B cell (primary cell): Measurements from ENCODE around the gene OR52E8. TPM values are rescaled to one million over a fixed set of nuclear protein-coding genes. Genes with fewer than 3 reads are reported as not detected.

Experiments
- ATAC-seq: fragments of 200-7000 bp; cut with Tn5 transposase; one replicate; pipeline ENCODE4 v1.10.0; 2021; ENCODE audit warnings: low read depth, mild to moderate bottlenecking, moderate number of reproducible peaks, moderate library complexity
- CTCF ChIA-PET: fragments of 350-600 bp; sonication (Branson Sonifier 250); formaldehyde crosslinking; loops from one replicate; lab custom pipeline; 2021; ENCODE audit warnings: antibody characterized with exemption, inconsistent platforms; lab: Charles Lee
- POLR2A ChIA-PET: fragments of 350-600 bp; sonication (Branson Sonifier 250); formaldehyde crosslinking; loops from one replicate; lab custom pipeline; 2021; ENCODE audit warnings: antibody characterized with exemption; lab: Charles Lee
- DNase-seq: peaks from one replicate; pipeline ENCODE4 v3.0.0; 2013
- H2AFZ ChIP-seq: 2 replicates; pipeline ENCODE4 v1.6.1; 2012; ENCODE audit warnings: mild to moderate bottlenecking, low read depth, low read length; ENCODE audit not compliant: insufficient read depth, poor library complexity, severe bottlenecking
- H3K27ac ChIP-seq, 2 donors: 1 replicate in 1 of 2; 2 replicates in 1 of 2; pipeline ENCODE4 v1.5.1; 2012 to 2013; ENCODE audit warnings: low read length in 2 of 2, mild to moderate bottlenecking in 2 of 2, moderate library complexity in 1 of 2
- H3K27me3 ChIP-seq, 4 experiments: fragments of 200-600 bp in 1 of 4; sonication (generic) in 1 of 4; replicated peaks in 1 of 4; 1 replicate in 2 of 4; 2 replicates in 2 of 4; pipeline versions ENCODE4 v1.6.1 to v1.7.0; 2013 to 2016; ENCODE audit warnings: low read length in 3 of 4, mild to moderate bottlenecking in 2 of 4, mixed read lengths in 1 of 4, moderate library complexity in 1 of 4; ENCODE audit not compliant: insufficient read depth in 4 of 4, control insufficient read depth in 3 of 4; ENCODE audit errors: control extremely low read depth in 1 of 4
- H3K36me3 ChIP-seq, 2 experiments: replicated peaks in 1 of 2; 1 replicate in 1 of 2; 2 replicates in 1 of 2; pipeline versions ENCODE4 v1.6.1 to v1.7.1; 2013; ENCODE audit warnings: low read length in 1 of 2; ENCODE audit not compliant: insufficient read depth in 2 of 2, control insufficient read depth in 1 of 2; ENCODE audit errors: control extremely low read depth in 1 of 2, extremely low read depth in 1 of 2
- H3K4me1 ChIP-seq, 2 donors: fragments of 200-600 bp in 1 of 2; sonication (generic) in 1 of 2; 1 replicate in 1 of 2; 2 replicates in 1 of 2; pipeline versions ENCODE4 v1.5.1 to v1.6.1; 2013 to 2017; ENCODE audit warnings: low read length in 2 of 2; ENCODE audit not compliant: control insufficient read depth in 2 of 2, insufficient read depth in 2 of 2
- H3K4me2 ChIP-seq: replicated peaks from 2 replicates; pipeline ENCODE3; 2012; ENCODE audit warnings: mild to moderate bottlenecking, low read depth, low read length; ENCODE audit not compliant: poor library complexity, severe bottlenecking
- H3K4me3 ChIP-seq, 5 experiments: fragments of 200-600 bp in 1 of 5; sonication (generic) in 1 of 5; 1 replicate in 3 of 5; 2 replicates in 2 of 5; pipeline versions ENCODE4 v1.5.1 to v1.7.0; 2011 to 2016; ENCODE audit warnings: low read length in 4 of 5, mild to moderate bottlenecking in 4 of 5, low read depth in 2 of 5, control low read depth in 1 of 5, moderate library complexity in 1 of 5; ENCODE audit not compliant: insufficient read depth in 1 of 5; ENCODE audit errors: control extremely low read depth in 1 of 5, extremely low read depth in 1 of 5
- H3K79me2 ChIP-seq: fragments of 200-600 bp; sonication (generic); one replicate; pipeline ENCODE4 v1.6.0; 2016; ENCODE audit warnings: low read length; ENCODE audit not compliant: control insufficient read depth, insufficient read depth
- H3K9ac ChIP-seq: fragments of 200-600 bp; sonication (generic); 2 replicates; pipeline ENCODE4 v1.6.1; 2017; ENCODE audit warnings: mild to moderate bottlenecking, low read length, moderate library complexity
- H3K9me3 ChIP-seq, 3 donors: one replicate each; pipeline versions ENCODE4 v1.6.1 to v1.7.1; 2013; ENCODE audit warnings: low read length in 2 of 3; ENCODE audit not compliant: control insufficient read depth in 2 of 3, insufficient read depth in 1 of 3; ENCODE audit errors: control extremely low read depth in 1 of 3
- H4K20me1 ChIP-seq: 2 replicates; pipeline ENCODE4 v1.6.0; 2012; ENCODE audit warnings: mild to moderate bottlenecking, low read length; ENCODE audit not compliant: insufficient read depth, control insufficient read depth, poor library complexity, severe bottlenecking
- H3K27ac Mint-ChIP-seq: one replicate; pipeline ENCODE4 v1.8.0; 2021; ENCODE audit warnings: mixed read lengths
- H3K27me3 Mint-ChIP-seq: one replicate; pipeline ENCODE4 v1.8.0; 2021; ENCODE audit warnings: mixed read lengths
- H3K4me1 Mint-ChIP-seq: one replicate; pipeline ENCODE4 v1.8.0; 2021; ENCODE audit warnings: mixed read lengths
- H3K4me3 Mint-ChIP-seq: one replicate; pipeline ENCODE4 v1.8.0; 2021; ENCODE audit warnings: mixed read lengths
- H3K9me3 Mint-ChIP-seq: one replicate; pipeline ENCODE4 v1.8.0; 2022; ENCODE audit warnings: mixed read lengths; ENCODE audit not compliant: insufficient read depth
- EZH2 ChIP-seq: IDR thresholded peaks from 2 replicates; pipeline ENCODE4 v1.6.1; 2012; ENCODE audit warnings: borderline replicate concordance, low read depth, mild to moderate bottlenecking, moderate library complexity, low read length; ENCODE audit not compliant: insufficient read depth, poor library complexity, severe bottlenecking
- WGBS: methylation state at CpG from one replicate; pipeline ENCODE4 v1.1.5; 2013; ENCODE audit warnings: missing lambda C conversion rate; ENCODE audit not compliant: insufficient coverage; 5-methylcytosine and 5-hydroxymethylcytosine counted together
- intact Hi-C: fragments of 100-400 bp; cut with micrococcal nuclease; formaldehyde crosslinking; loops from one replicate; pipeline ENCODE4 v1.10.0; 2022
- polyA plus RNA-seq: library from polyadenylated mRNA; depleted of rRNA; stranded (reverse); fragments of >200 nt; gene quantifications from 2 replicates; pipeline ENCODE4 v1.2.3, GENCODE V29; 2012
- total RNA-seq, 2 donors: library from RNA; stranded (reverse); fragments of 120-200 nt in 1 of 2; gene quantifications; 1 replicate in 1 of 2; 2 replicates in 1 of 2; pipeline versions ENCODE4 v1.2.3 to v1.2.4, GENCODE V29; 2013 to 2022
- TF ChIP-seq, protein P1 (sequence below): fragments of 200-600 bp; IDR thresholded peaks from one replicate; pipeline ENCODE4 v1.8.0; 2022; ENCODE audit warnings: antibody characterized with exemption, mild to moderate bottlenecking

The OR52E8 gene
- total and polyA plus RNA-seq, 2 donors (not counting 1 experiment from before 2014, with no cell fraction given) = not detected

DNA sequence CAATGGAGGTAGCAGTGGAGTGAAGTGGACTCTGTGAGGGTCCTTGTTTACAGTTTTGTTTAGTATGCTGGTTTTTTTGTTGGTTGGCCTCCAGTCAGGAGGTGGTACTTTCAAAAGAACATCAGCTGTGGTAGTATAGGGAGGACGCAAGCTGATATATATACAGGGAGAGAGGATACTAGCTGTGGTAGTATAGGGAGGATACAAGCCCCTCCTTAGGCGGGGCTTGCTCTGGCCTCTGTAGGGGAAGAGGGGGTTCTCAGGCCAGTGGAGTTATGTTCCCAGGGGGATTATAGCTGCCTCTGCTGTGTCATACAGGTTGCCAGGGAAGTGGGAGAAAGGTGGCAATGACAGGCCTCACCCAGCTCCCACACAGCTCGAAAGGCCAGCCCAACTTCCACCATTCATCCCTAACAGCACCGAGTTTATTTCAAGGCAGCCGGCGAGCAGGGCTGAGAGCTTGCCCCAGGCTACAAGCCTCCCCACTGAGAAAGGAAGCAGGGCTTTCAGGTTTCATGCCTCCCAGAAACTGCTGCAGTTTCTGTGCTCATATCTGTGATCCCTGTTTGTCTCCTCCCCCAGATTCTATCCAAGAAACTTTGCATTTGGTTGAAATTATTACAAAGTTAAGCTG, 26.2 kb downstream of the OR52E8 start:
- no peaks in the 10 kb centered on the region for H4K20me1 ChIP-seq
- TF ChIP-seq, protein P1, sequence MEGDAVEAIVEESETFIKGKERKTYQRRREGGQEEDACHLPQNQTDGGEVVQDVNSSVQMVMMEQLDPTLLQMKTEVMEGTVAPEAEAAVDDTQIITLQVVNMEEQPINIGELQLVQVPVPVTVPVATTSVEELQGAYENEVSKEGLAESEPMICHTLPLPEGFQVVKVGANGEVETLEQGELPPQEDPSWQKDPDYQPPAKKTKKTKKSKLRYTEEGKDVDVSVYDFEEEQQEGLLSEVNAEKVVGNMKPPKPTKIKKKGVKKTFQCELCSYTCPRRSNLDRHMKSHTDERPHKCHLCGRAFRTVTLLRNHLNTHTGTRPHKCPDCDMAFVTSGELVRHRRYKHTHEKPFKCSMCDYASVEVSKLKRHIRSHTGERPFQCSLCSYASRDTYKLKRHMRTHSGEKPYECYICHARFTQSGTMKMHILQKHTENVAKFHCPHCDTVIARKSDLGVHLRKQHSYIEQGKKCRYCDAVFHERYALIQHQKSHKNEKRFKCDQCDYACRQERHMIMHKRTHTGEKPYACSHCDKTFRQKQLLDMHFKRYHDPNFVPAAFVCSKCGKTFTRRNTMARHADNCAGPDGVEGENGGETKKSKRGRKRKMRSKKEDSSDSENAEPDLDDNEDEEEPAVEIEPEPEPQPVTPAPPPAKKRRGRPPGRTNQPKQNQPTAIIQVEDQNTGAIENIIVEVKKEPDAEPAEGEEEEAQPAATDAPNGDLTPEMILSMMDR = no peak
- no peak for TF ChIP-seq EZH2
- no peak for ATAC-seq
- H3K79me2 ChIP-seq = no peaks in the 10 kb centered on the region
- no peaks in the 10 kb centered on the region for H3K27me3 ChIP-seq
- no peaks in the 10 kb centered on the region for H3K9me3 ChIP-seq
- H3K27ac ChIP-seq = no peak overlapping the region
- WGBS = 92% methylated on average over 5 of the region's 6 CpGs
- DNase-seq = no peak
- intact Hi-C loops = no loop called here
- Mint-ChIP-seq H3K27ac (no peak overlapping the region), H3K27me3 (peaks cover 13% of the 10 kb centered on the region), H3K4me1 (no peaks in the 10 kb centered on the region), H3K9me3 (no peaks in the 10 kb centered on the region), H3K4me3 (no peak overlapping the region)
- H3K9ac ChIP-seq = no peak overlapping the region
- H2AFZ ChIP-seq = no peak overlapping the region
- no peaks in the 10 kb centered on the region for H3K4me1 ChIP-seq
- no peak overlapping the region for H3K4me2 ChIP-seq
- no peaks in the 10 kb centered on the region for H3K36me3 ChIP-seq
- CTCF ChIA-PET = no interaction called here
- POLR2A ChIA-PET = no interaction called here
- H3K4me3 ChIP-seq = no peak overlapping the region

DNA sequence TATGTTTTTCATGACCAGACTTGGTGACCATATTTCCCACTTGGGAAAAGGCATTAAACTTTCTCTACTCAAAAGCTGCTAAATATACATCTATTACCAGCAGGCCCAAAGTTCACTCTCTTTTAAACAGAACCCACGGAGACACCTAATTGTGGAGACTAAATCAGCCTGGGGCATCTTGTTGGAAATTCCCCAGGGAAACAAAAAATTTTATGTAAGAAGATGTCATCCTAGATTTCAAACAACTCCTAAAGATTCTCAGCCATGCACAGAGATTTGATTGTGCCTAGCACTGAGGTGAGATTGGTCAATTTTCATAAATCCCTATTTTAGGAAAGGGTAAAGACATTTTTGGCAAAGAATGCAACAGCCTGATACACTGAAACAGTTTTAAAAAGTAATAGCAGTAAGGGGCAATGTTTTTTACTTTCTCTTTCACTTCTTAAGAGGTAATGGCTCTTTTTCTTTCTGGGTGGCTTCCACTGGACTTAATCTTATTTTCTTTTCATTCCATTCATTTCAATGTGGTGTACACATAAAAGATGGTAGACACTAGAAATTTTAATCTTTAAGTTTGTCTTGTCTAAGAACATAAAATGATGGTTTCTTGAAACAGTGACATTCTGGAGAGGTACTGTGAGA, 39.1 kb downstream of the OR52E8 start:
- Mint-ChIP-seq H3K27me3 (peaks cover 3% of the 10 kb centered on the region), H3K4me1 (peaks cover 12% of the 10 kb centered on the region), H3K9me3 (no peaks in the 10 kb centered on the region), H3K4me3 (peak overlapping the region; percentile 55), H3K27ac (no peak overlapping the region)
- Histone ChIP-seq H3K27me3 (no peaks in the 10 kb centered on the region), H2AFZ (peak overlapping the region; percentile 77), H3K9ac (peak overlapping the region; percentile 38), H3K4me2 (peak overlapping the region; percentile 61), H4K20me1 (no peaks in the 10 kb centered on the region), H3K4me3 (peak overlapping the region in 3 of 5 experiments; percentile 9 to 26 (median 26)), H3K4me1 (peaks cover 3 to 11% of the 10 kb centered on the region in 2 donors), H3K36me3 (no peaks in the 10 kb centered on the region), H3K9me3 (no peaks in the 10 kb centered on the region), H3K27ac (no peak overlapping the region), H3K79me2 (no peaks in the 10 kb centered on the region)
- TF ChIP-seq, protein P1 = no peak
- no peak for TF ChIP-seq EZH2
- intact Hi-C loops = no loop called here
- POLR2A ChIA-PET = no interaction called here
- CTCF ChIA-PET = interaction anchor here (0.9 kb wide), 1 partner anchor 9 kb away, joined by 3 read pairs; the partner anchor contains the start of gene OR52N2
- no CpG with 5 or more reads among the region's 1 CpG for WGBS
- ATAC-seq = no peak
- peak; percentile 38 for DNase-seq
